Measurements from ENCODE around the gene SERPINB7.

SERPINB7 gene

DNA sequence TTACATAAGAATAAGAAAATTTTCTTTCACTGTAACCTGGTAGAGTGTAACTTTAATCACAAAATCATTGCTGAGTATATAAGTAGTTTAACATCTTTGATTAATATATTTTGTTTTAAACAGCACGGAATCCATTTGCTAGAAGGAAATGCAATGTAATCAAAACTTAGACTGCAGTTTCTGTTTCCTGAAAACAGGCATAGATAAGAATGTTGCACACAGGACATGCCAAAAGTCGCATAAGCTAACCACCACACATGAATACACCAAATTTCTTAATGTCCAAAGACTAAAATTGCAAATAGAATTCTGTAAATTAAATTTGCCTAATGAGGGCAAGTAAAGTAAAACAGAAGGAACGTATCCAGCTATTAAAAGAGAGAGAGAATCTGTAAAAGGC, 61.2 kb downstream of the SERPINB7 start:
- Histone ChIP-seq H3K36me3 (ENCODE audit: control insufficient read depth in 5 of 5, insufficient read depth in 5 of 5, low read length in 5 of 5) (no peaks in the 10 kb centered on the region), H3K9me3 (ENCODE audit: control insufficient read depth in 5 of 5, low read length in 5 of 5) (no peaks in the 10 kb centered on the region), H3K9ac (ENCODE audit: low read length in 5 of 5) (no peak overlapping the region), H3K27ac (ENCODE audit: low read depth, low read length) (no peak overlapping the region), H3K4me3 (ENCODE audit: low read depth in 1 of 5, low read length in 5 of 5) (no peak overlapping the region), H3K27me3 (ENCODE audit: control insufficient read depth in 5 of 5, insufficient read depth in 4 of 5, low read length in 5 of 5) (no peaks in the 10 kb centered on the region), H3K4me1 (ENCODE audit: control insufficient read depth in 5 of 5, insufficient read depth in 5 of 5, low read length in 5 of 5) (no peaks in the 10 kb centered on the region)

DNA sequence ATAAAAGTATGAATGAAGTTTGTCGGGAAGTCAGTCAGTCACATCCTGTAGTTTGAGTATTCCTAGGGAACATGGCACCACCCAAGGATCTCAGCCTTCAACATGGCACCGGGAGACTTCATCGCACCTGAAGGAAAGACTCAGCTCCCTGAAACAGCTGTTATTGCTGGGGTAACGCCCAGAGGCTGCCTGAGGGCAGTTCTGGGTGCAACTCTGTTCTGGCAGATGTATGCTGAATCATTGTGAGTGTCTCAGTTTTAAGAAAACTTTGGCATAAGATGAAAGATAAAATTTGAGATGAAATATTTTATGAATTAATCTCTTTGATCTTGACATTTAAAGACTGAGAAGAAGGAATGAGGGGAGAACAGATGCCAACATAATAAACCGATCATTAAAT, 62.4 kb downstream of the SERPINB7 start:
- no peak overlapping the region for H3K9ac ChIP-seq (ENCODE audit: low read length in 5 of 5)
- no peak overlapping the region for H3K4me3 ChIP-seq (ENCODE audit: low read depth in 1 of 5, low read length in 5 of 5)
- no peak overlapping the region for H3K27ac ChIP-seq (ENCODE audit: low read depth, low read length)
- no peaks in the 10 kb centered on the region for H3K27me3 ChIP-seq (ENCODE audit: control insufficient read depth in 5 of 5, insufficient read depth in 4 of 5, low read length in 5 of 5)
- no peaks in the 10 kb centered on the region for H3K4me1 ChIP-seq (ENCODE audit: control insufficient read depth in 5 of 5, insufficient read depth in 5 of 5, low read length in 5 of 5)
- H3K36me3 ChIP-seq (ENCODE audit: control insufficient read depth in 5 of 5, insufficient read depth in 5 of 5, low read length in 5 of 5), result no peaks in the 10 kb centered on the region
- no peaks in the 10 kb centered on the region for H3K9me3 ChIP-seq (ENCODE audit: control insufficient read depth in 5 of 5, low read length in 5 of 5)

DNA sequence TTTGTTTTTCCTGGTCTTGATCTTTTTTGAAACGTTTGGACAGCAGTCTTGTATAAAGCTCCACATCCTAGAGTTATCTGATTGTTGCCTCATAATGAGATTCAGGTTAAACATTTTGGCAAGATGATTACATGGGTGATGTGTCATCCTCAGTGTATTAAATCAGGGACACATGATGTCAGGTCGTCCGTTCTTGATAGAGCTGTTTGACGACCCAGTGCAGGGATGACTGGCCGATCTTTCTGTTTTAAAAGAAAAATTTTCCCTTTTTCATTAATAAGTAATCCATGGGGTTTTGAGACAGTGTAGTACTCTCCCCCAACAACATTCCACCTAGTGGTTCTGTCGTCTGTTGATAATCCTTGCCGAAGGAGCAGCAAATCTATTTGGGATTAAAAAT, 67.8 kb downstream of the SERPINB7 start:
- H3K27me3 ChIP-seq (ENCODE audit: control insufficient read depth in 5 of 5, insufficient read depth in 4 of 5, low read length in 5 of 5), result no peaks in the 10 kb centered on the region
- no peaks in the 10 kb centered on the region for H3K9me3 ChIP-seq (ENCODE audit: control insufficient read depth in 5 of 5, low read length in 5 of 5)
- H3K4me1 ChIP-seq (ENCODE audit: control insufficient read depth in 5 of 5, insufficient read depth in 5 of 5, low read length in 5 of 5), result no peaks in the 10 kb centered on the region
- no peak overlapping the region for H3K9ac ChIP-seq (ENCODE audit: low read length in 5 of 5)
- H3K27ac ChIP-seq (ENCODE audit: low read depth, low read length), result no peak overlapping the region
- no peak overlapping the region for H3K4me3 ChIP-seq (ENCODE audit: low read depth in 1 of 5, low read length in 5 of 5)
- H3K36me3 ChIP-seq (ENCODE audit: control insufficient read depth in 5 of 5, insufficient read depth in 5 of 5, low read length in 5 of 5), result no peaks in the 10 kb centered on the region

DNA sequence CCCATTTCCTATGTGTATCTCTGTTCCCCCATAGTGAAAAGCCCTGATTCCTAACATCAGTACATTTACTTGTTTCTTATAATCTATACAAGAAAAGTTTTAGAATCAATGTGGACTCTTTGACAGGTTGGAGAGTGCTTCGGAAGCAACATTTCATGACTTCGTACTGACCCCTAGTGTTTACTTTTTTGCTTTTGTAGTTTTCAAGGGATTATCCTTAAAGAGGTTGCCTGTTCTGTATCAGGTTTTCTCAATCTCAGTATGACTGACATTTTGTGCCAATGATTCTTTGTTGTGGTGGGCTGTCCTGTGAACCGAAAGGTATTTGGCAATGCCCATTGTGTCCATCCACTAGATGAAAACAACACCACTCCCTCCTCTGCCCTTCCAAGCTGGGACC, 69.0 kb downstream of the SERPINB7 start:
- Histone ChIP-seq H3K4me1 (ENCODE audit: control insufficient read depth in 5 of 5, insufficient read depth in 5 of 5, low read length in 5 of 5) (no peaks in the 10 kb centered on the region), H3K4me3 (ENCODE audit: low read depth in 1 of 5, low read length in 5 of 5) (no peak overlapping the region), H3K9me3 (ENCODE audit: control insufficient read depth in 5 of 5, low read length in 5 of 5) (no peaks in the 10 kb centered on the region), H3K27ac (ENCODE audit: low read depth, low read length) (no peak overlapping the region), H3K27me3 (ENCODE audit: control insufficient read depth in 5 of 5, insufficient read depth in 4 of 5, low read length in 5 of 5) (no peaks in the 10 kb centered on the region), H3K36me3 (ENCODE audit: control insufficient read depth in 5 of 5, insufficient read depth in 5 of 5, low read length in 5 of 5) (no peaks in the 10 kb centered on the region), H3K9ac (ENCODE audit: low read length in 5 of 5) (no peak overlapping the region)

DNA sequence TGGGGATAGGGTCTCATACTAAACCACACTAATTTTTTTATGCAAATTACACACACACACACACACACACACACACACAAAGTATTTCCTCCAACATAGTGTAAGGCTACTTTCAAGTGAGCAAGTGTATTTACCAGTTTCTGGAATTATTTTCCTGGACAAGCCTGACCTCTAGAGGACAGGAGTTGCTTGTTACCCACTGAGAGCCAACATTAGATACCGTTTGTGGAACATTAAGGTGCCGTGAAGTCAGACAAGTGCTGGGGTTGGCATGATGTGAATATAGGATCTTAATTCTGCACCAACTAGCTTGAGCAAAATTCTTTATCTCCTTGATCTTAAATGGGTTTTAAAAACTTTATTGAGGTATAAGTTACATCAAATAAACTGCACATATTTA, 72.9 kb downstream of the SERPINB7 start:
- H3K9me3 ChIP-seq (ENCODE audit: control insufficient read depth in 5 of 5, low read length in 5 of 5), result no peaks in the 10 kb centered on the region
- H3K27me3 ChIP-seq (ENCODE audit: control insufficient read depth in 5 of 5, insufficient read depth in 4 of 5, low read length in 5 of 5), result no peaks in the 10 kb centered on the region
- H3K4me1 ChIP-seq (ENCODE audit: control insufficient read depth in 5 of 5, insufficient read depth in 5 of 5, low read length in 5 of 5), result no peaks in the 10 kb centered on the region
- no peak overlapping the region for H3K9ac ChIP-seq (ENCODE audit: low read length in 5 of 5)
- no peak overlapping the region for H3K4me3 ChIP-seq (ENCODE audit: low read depth in 1 of 5, low read length in 5 of 5)
- H3K27ac ChIP-seq (ENCODE audit: low read depth, low read length), result no peak overlapping the region
- H3K36me3 ChIP-seq (ENCODE audit: control insufficient read depth in 5 of 5, insufficient read depth in 5 of 5, low read length in 5 of 5), result no peaks in the 10 kb centered on the region

GRCh38 chr18:63850020-63850419, 74.8 kb downstream of the SERPINB7 start:
- Histone ChIP-seq H3K36me3 (ENCODE audit: control insufficient read depth in 5 of 5, insufficient read depth in 5 of 5, low read length in 5 of 5) (no peaks in the 10 kb centered on the region), H3K27ac (ENCODE audit: low read depth, low read length) (no peak overlapping the region), H3K9ac (ENCODE audit: low read length in 5 of 5) (no peak overlapping the region), H3K4me1 (ENCODE audit: control insufficient read depth in 5 of 5, insufficient read depth in 5 of 5, low read length in 5 of 5) (no peaks in the 10 kb centered on the region), H3K27me3 (ENCODE audit: control insufficient read depth in 5 of 5, insufficient read depth in 4 of 5, low read length in 5 of 5) (no peaks in the 10 kb centered on the region), H3K9me3 (ENCODE audit: control insufficient read depth in 5 of 5, low read length in 5 of 5) (no peaks in the 10 kb centered on the region), H3K4me3 (ENCODE audit: low read depth in 1 of 5, low read length in 5 of 5) (no peak overlapping the region)

DNA sequence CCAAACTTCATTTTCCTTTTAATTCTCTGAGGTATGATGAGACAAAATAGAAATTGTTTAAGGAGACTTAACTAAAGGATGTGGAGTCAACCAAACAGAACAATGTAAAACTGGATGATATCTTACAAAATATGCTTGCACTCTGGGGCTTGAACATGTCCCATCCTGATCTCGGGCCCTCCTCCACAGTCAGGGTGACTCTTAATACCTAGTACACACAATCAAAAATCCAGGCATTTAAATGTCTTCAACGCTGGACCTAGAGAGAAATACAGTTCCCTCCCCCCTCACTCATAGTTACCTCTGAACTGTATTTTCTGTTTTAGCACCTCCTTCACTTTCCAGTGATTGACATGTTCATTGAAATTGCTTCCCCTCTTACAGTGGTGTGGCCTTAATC, 75.4 kb downstream of the SERPINB7 start:
- no peaks in the 10 kb centered on the region for H3K36me3 ChIP-seq (ENCODE audit: control insufficient read depth in 5 of 5, insufficient read depth in 5 of 5, low read length in 5 of 5)
- H3K4me3 ChIP-seq (ENCODE audit: low read depth in 1 of 5, low read length in 5 of 5), result no peak overlapping the region
- H3K27me3 ChIP-seq (ENCODE audit: control insufficient read depth in 5 of 5, insufficient read depth in 4 of 5, low read length in 5 of 5), result no peaks in the 10 kb centered on the region
- H3K27ac ChIP-seq (ENCODE audit: low read depth, low read length), result no peak overlapping the region
- no peaks in the 10 kb centered on the region for H3K4me1 ChIP-seq (ENCODE audit: control insufficient read depth in 5 of 5, insufficient read depth in 5 of 5, low read length in 5 of 5)
- H3K9me3 ChIP-seq (ENCODE audit: control insufficient read depth in 5 of 5, low read length in 5 of 5), result no peaks in the 10 kb centered on the region
- H3K9ac ChIP-seq (ENCODE audit: low read length in 5 of 5), result no peak overlapping the region
